GM10847 (cell line): ENCODE results near the gene LRIG1.

Experiments used
- POLR2A ChIP-seq: IDR thresholded peaks from 2 replicates; pipeline ENCODE4 v1.6.1; 2011; ENCODE audit not compliant: insufficient read length; ENCODE audit errors: extremely low read depth

The LRIG1 gene

DNA sequence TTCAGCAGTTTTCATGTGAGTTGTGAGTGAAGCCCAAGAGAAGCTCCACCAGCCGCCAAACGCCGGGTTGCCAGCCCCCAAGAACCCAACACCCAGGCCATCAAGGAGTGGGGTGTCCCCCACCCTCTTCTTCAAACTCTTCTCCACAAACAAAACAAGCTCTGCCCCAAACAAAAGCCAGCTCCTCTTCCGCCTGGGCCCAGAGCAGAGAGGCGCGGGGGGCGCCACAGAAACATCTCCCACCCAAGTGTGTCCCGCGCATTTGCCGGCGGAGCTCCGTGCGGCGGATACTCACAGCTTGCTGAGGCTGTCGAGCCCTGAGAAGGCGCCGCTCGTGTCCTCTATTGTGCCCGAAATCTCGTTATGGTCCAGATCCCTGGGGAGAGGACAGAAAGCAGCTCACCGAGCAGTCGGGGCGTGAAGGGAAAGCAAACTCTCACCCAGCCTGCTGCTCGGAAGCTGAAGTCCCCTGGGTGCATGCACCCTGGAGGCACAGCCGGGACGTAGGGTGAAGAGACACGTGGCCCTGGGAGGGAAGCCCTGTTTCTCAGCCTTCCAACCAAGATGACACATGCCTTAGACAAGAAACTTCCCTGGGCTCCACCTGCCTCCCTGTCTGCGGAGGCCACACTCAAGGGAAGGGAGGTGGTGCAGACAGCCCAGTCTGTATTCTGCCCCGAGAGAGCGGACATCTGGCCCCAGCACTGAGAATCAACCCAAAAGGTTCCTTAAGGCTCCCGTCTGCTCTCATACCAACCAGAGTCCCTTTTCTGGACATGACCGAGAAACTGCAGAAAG, 95.7 kb downstream of the LRIG1 start:
- TF ChIP-seq POLR2A, result no peak

DNA sequence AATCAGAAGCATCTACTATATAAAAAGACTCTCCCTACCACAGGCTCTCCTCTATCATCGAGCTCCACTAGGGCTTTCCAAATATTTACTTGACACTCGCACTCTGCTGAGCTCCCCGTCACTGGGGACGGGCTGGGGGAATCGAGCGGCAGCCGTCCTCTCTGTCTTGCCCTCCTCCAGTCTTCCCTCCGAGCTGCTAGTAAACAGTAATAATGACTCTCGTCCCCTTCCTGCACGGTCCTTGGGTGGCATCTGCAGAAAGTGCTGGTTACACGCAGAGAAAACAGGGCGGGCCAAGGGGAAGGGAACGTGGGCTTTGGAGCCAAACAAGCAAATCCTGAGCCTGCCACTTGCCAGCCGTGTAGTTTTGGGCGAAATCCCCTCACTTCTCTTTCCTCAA, 96.6 kb downstream of the LRIG1 start:
- no peak for TF ChIP-seq POLR2A

DNA sequence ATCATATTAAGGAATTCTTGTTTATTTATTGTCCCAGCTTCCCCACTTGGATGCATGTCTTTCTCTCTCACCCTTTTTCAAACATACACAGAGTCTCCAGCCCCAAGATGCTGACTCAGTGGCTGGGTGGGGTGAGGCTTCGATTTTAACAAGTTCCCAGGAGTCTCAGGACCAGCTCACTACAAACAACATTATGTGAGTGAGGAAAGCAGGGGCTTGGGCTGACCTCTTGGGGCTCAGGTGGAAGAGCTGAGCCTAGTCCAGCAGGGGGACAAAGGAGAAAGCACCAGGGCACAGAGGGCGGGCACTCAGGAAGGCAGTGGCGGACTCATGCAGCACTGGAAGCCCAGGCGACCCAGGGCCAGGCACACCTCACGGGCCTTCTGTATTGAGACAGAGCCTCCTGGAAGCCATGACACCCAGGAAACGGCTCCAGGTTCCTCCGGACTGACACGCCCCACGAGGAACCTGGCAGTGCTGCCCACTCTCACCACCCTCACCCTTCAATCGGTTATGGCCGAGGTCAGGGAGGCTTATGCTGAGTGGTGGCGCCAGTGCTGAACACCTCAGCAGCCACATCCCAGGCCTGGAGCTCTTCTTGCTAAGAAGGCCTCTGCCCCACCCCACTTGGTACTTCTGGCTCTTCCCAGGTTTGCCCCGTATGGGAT, 97.4 kb downstream of the LRIG1 start:
- no peak for TF ChIP-seq POLR2A

DNA sequence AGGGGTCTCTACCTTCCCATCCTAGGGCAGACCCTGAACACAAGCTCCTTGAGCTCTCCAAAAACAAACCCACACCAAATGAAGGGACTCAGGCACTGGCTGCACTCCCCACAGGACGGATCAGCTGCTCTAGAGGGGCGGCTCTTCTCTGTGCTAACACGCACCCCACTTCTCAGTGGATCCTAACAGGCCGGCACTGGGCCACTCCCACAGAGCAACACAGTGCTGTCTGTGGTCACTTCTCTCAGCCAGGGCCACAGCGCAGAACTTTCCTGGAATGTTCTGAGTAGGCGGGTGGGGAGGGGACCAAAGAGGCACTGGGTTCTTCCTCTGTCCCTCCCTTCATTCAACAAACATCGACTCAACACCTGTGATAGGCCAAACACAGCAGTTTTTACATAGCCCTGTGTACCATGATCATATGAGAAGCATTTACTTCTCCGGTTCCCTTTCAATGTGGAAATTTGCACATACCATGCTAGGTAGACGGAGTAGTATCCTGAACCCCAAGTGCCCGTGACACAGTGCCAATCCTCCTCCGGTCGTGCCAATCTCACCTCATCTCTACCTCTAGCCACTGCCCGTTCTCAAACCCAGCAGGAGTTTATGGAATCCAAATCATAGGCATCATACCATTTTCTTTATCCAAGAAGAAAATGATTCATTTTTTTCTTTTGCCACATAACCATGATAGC, 98.1 kb downstream of the LRIG1 start:
- TF ChIP-seq POLR2A, result no peak

DNA sequence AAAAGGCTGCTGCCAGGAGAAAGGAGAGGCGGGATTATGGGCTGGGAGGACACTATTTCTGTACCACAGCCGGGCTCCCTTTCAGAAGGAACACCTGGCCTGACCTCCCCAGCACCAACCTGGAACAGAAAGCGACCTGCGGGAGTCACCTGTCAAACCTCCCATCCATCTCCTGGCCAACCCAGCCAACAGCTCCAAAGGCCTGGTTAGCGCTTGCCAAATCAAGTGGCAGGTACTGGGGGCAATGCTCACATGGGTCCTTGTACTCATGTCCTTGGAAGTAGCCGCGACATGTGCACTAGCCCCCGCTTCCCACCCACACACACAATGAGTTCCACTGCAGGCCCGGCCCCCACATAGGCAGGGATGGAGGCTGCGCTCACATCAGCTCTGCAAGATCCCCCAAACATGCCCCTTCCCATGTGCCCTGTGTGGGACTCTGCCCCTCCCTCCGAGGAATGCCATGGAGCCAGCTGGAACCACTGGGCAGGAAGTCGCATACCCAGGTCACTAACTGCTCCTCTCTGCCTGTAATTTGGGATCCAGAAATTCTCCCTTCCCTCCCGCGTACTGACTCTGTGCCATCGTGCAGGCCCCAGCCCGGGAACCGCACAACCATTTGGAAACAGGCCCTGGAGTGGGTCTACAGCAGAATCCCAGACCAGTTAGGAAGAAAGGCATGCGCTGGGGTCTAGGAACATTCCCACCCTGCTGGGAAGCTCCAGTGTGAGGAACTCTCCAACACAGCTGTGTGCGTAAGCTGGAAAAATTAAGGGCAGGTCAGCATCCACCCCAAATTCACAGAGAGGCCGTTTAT, 98.9 kb downstream of the LRIG1 start:
- no peak for TF ChIP-seq POLR2A

DNA sequence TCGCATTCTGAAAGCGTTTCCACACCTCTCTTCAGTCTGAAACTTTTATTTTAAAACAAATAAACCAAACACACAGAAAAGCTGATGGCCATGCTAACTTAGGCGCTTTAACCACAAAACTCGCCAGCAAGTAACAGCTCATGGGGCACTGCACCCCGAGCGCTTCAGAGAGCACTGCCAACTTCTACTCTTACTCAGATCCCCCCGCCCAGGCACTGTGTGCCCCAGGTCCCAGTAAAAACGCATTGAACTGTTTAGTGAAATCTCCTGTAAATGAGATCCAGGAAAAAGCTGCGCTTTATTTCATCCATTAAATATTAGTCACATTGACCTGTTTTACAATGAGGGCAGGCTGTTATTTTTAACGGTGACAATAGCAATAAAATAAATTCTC, 99.7 kb downstream of the LRIG1 start:
- TF ChIP-seq POLR2A, result no peak

DNA sequence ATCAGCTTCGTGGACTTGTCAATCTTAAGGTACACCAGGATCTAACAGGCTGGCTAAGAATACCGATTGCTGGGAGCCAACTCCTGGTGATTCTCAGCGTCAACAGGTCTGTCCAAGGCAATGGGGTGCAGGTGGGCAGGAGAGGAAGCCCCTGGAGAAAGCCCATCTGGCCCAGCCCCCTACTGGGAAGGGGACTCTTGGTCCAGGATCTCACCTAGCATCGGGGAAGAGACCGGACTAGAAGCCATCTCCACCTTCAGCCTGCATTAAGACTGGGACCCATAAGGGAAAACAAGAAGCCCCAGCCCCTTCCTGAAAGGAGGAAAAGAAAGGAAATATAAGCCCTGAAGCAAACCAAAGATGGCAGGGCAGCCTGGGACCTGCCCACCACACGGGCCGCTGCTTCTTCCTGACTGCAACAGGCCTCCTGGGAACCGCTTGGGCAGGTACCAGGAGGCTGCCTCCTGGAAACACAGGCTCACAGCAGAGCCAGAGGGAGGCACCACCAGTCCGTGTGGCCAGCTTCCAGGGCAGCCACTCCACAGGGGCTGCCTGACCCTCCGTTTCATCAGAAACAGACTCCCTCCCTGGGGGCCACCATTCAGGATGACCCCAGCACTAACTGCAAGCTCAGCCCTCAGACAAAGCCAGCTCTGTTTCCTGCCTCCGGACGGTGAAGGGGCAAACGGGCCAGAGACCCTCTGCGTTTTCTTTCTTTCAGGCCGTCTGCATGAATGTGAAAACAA, 100.2 kb downstream of the LRIG1 start:
- TF ChIP-seq POLR2A, result no peak

DNA sequence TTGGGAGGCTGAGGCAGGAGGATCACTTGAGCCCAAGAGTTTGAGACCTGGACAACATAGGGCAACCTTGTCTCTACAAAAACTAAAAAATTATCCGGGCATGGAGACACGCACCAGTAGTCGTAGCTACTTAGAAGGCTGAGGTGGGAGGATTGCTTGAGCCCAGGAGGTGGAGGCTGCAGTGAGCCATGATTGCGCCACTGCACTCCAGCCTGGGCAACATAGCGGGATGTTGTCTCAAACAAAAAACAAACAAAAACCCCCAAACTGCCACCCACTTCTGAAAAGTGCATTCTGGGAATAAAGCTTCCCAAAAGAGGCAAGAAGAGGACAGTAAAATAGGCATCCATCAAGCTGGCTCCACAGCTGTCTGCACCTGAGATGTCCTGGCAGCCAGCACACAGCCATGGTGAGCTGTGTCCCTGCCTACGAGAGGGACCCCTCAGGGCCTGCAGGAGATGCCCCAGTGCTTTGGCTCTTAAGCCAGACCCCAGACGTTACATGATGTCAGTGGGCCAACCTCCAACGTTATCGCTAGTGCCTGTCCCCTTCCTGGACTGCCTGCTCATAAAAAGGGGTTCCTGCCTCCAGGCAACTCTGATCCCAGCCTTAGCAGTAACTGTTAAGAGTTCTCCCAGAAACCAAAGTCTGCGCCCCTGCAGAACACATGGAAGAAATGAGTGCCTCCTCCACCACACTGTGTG, 101.1 kb downstream of the LRIG1 start:
- TF ChIP-seq POLR2A, result no peak

DNA sequence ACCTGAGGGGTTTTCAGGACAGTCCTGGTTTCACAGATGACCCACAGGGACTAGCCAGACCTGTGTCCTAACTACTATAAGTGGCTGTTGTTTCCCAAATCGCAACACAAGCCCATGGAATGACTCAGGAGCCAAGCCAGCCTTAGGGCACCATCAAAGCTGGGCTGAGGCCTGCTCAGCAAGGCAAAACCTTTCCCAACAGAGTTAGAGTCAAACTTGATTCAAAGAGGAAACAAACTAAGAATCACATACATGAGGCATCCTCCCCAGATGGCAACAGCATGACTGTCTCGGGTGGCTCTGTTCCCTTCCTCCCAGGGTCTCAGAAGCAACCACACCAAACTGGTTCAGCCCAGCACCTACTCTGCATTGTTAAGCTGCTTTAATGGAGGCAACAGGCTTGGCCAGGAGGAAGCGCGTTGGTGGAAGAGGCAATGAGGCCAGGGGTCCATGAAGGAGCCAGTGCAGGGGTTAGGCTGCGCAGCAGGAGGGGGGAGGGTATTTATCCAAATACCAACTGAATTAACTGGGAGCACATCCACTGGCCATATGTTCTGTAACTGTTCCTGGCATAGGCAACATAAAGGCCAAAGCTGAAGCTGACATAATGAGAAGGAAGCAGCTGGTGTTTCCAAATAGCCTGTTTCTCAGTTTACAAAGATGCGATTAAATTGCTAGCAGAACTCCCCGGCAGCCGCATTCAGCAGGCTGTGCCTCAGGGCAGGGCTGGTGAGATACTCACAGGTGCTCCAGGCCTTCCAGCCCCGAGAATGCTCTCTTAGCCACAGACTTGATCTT, 102.4 kb downstream of the LRIG1 start:
- TF ChIP-seq POLR2A, result no peak

DNA sequence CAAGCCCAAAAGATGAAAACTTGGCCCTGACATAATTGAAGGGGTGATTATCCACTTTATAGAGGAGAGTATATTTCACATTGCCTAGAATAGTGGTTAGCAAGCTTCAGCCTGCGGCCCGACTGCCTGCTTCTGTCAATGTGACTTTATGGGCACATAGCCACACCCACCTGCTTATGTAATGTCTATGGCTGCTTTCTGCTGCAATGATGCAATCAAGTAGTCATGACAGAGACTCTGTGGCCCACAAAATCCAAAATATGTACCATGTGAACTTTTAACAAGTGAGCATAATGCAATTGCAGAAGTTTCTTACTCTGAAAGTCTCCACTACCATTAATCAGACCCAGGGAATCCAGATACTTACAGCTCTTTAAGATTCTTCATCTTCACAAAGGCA, 103.1 kb downstream of the LRIG1 start:
- TF ChIP-seq POLR2A, result no peak

DNA sequence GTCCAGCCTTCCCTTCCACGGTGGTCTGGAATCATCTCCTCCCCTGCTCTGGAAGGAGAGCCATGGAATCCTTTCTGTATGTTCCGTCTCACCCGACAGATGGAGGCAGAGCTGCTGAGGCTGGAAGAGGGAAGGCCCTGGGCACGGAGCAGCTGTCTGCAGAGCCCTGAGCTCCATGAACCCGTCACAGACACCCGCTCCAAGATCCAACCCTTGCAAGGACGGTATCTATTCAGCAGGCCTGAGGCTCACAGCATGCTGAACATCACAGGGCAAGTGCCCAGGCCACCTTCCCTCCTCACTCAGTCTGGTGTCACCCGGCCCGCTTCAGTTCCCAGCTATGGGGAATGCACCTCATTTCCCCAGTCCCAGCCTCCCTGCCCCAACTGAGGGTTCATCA, 103.9 kb downstream of the LRIG1 start:
- no peak for TF ChIP-seq POLR2A

DNA sequence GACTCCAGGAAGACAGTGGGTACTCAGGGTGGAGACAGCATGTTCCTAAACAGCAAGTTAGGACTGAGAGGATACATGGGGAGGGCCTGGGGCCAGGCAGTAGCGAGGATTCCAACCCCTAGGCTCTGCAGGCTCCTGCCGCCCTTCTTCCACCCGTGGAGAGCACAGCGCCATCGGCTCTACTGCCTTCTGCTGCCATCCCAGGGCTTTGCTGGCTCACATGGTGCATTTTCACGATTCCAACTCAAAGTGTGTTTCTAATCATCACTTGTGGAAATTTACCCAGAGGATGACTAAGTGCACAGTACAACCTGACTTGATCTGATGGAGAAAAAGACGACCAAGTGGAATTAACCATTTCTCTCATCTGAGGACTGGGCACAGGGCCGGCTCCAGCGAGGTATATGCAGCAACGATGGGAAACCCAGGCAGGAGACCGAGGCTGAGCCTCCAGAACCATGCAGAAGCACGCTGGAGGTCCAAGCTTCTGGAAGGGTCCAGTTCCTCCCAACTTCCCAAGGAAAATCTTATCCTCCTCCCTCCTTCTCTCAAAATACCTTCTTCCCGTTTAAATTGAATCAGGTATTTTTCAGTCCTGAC, 104.6 kb downstream of the LRIG1 start:
- TF ChIP-seq POLR2A, result no peak

DNA sequence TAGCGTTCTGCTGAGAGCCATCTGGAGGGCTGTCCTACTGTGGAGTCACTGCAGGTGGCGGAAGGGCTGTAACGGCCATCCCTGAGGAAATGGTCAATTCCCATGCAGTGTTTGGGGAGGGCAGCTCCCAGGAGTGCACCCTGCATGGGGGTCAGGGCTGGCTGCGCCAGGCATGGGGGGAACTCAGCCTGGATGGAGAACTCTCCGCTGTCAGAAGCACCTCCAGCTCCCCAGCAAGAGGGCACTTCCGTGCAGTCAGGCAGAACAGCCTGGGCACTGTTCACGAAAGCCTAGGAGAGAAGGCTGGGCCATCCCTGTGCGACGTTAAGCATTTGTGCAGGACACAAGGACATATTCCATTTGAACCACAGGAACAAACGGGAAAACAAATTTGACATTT, 105.2 kb downstream of the LRIG1 start:
- TF ChIP-seq POLR2A, result no peak
